HCT116 (cell line): Measurements from ENCODE around the gene OPN1MW. TPM values are rescaled to one million over a fixed set of nuclear protein-coding genes. Genes with fewer than 3 reads are reported as not detected.

Source experiments
- ATAC-seq: fragments of 200-7000 bp; cut with Tn5 transposase; 2 replicates; pipeline ENCODE4 v1.9.1; 2020; ENCODE audit warnings: mild to moderate bottlenecking, moderate library complexity
- BruUV-seq: library from RNA; stranded (reverse); fragments of 400-500 nt; replicated peaks from 2 replicates; lab custom pipeline; 2021; lab: Mats Ljungman, UMichigan
- CTCF ChIA-PET: fragments of 300-600 bp; sonication (Branson Sonifier 250); formaldehyde crosslinking; loops from one replicate; lab custom pipeline; 2021; ENCODE audit warnings: antibody characterized with exemption; lab: Charles Lee
- POLR2A ChIA-PET: fragments of 300-600, 350-600 bp; sonication (Branson Sonifier 250); formaldehyde crosslinking; loops from one replicate; lab custom pipeline; 2021; ENCODE audit warnings: antibody characterized with exemption; lab: Charles Lee
- RAD21 ChIA-PET, 2 experiments: fragments of 300-600 bp; sonication (Branson Sonifier 250); formaldehyde crosslinking; loops; one replicate each; lab custom pipeline; 2023; ENCODE audit warnings: low total read pairs in 2 of 2; ENCODE audit not compliant: uncharacterized antibody in 2 of 2, unreplicated experiment in 2 of 2, low non-redundant PET in 1 of 2; lab: Charles Lee
- DNase-seq: peaks from one replicate; pipeline ENCODE4 v3.0.0-alpha.2; 2010; ENCODE audit warnings: low read depth, low spot score
- H2AFZ ChIP-seq: fragments of 200-600 bp; shearing (Covaris generic), sonication (generic); 2 replicates; pipeline ENCODE4 v1.6.1; 2017; ENCODE audit warnings: low read depth, mixed run types, mixed read lengths, antibody characterized with exemption, low read length; ENCODE audit not compliant: poor library complexity, severe bottlenecking
- H3K27ac ChIP-seq: 2 replicates; pipeline ENCODE4 v1.5.1; 2012; ENCODE audit warnings: low read depth, low read length
- H3K27me3 ChIP-seq: fragments of 200-600 bp; sonication (generic); 2 replicates; pipeline ENCODE4 v1.6.1; 2016; ENCODE audit warnings: mixed run types, low read length, mixed read lengths; ENCODE audit not compliant: insufficient read depth
- H3K36me3 ChIP-seq, 2 experiments: fragments of 200-500 bp in 1 of 2; fragments of 200-600 bp in 1 of 2; sonication (Bioruptor generic) in 1 of 2; sonication (generic) in 1 of 2; 2 replicates each; pipeline versions ENCODE4 v1.5.1 to v1.6.1; 2014 to 2016; ENCODE audit warnings: low read length in 2 of 2, inconsistent platforms in 1 of 2, mixed read lengths in 1 of 2, mixed run types in 1 of 2; ENCODE audit not compliant: insufficient read depth in 2 of 2, control insufficient read depth in 1 of 2
- H3K4me1 ChIP-seq, 2 experiments: fragments of 200-600 bp in 1 of 2; sonication (generic) in 1 of 2; 2 replicates each; pipeline versions ENCODE4 v1.5.1 to v1.6.1; 2012 to 2017; ENCODE audit warnings: low read length in 2 of 2, inconsistent platforms in 1 of 2, mild to moderate bottlenecking in 1 of 2, mixed read lengths in 1 of 2, mixed run types in 1 of 2, moderate library complexity in 1 of 2; ENCODE audit not compliant: insufficient read depth in 2 of 2, control insufficient read depth in 1 of 2
- H3K4me2 ChIP-seq: fragments of 200-600 bp; sonication (generic); 2 replicates; pipeline ENCODE4 v1.6.1; 2017; ENCODE audit warnings: mixed run types, low read length, mixed read lengths
- H3K4me3 ChIP-seq, 2 experiments: fragments of 200-600 bp in 1 of 2; sonication (generic) in 1 of 2; replicated peaks in 1 of 2; 2 replicates each; pipeline ENCODE4 v1.5.1; 2011 to 2016; ENCODE audit warnings: low read length in 2 of 2, control low read depth in 1 of 2, low read depth in 1 of 2, mild to moderate bottlenecking in 1 of 2, mixed read lengths in 1 of 2, mixed run types in 1 of 2
- H3K79me2 ChIP-seq: fragments of 200-600 bp; sonication (generic); 2 replicates; pipeline ENCODE4 v1.6.1; 2017; ENCODE audit warnings: mild to moderate bottlenecking, mixed run types, low read length, moderate library complexity, mixed read lengths; ENCODE audit not compliant: insufficient read depth
- H3K9ac ChIP-seq: fragments of 200-600 bp; sonication (generic); 2 replicates; pipeline ENCODE4 v1.6.1; 2016; ENCODE audit warnings: low read length, mixed read lengths
- H3K9me2 ChIP-seq: fragments of 200-600 bp; sonication (generic), shearing (Covaris generic); 2 replicates; pipeline ENCODE4 v1.6.1; 2017; ENCODE audit warnings: mixed run types, mild to moderate bottlenecking, moderate library complexity; ENCODE audit not compliant: insufficient read depth
- H3K9me3 ChIP-seq, 2 experiments: fragments of 200-500 bp in 1 of 2; fragments of 200-600 bp in 1 of 2; sonication (Bioruptor generic) in 1 of 2; sonication (generic) in 1 of 2; 2 replicates each; pipeline ENCODE4 v1.6.1; 2014 to 2017; ENCODE audit warnings: low read length in 2 of 2, mixed read lengths in 2 of 2, inconsistent platforms in 1 of 2, low read depth in 1 of 2, mild to moderate bottlenecking in 1 of 2, mixed run types in 1 of 2, moderate library complexity in 1 of 2; ENCODE audit not compliant: control insufficient read depth in 1 of 2, insufficient read depth in 1 of 2
- H4K20me1 ChIP-seq: fragments of 200-600 bp; sonication (generic), shearing (Covaris generic); 2 replicates; pipeline ENCODE4 v1.6.1; 2017; ENCODE audit warnings: mixed run types, mild to moderate bottlenecking, moderate library complexity; ENCODE audit not compliant: insufficient read depth
- CEBPB ChIP-seq: IDR thresholded peaks from 2 replicates; pipeline ENCODE4 v1.6.1; 2012; ENCODE audit warnings: low read depth
- CTCF ChIP-seq, 3 experiments: fragments of 200-600 bp in 1 of 3; sonication (generic) in 1 of 3; IDR thresholded peaks in 2 of 3; conservative IDR thresholded peaks in 1 of 3; 2 replicates each; pipeline ENCODE4 v1.5.1; 2012 to 2017; ENCODE audit warnings: low read depth in 2 of 3, low read length in 2 of 3, antibody characterized with exemption in 1 of 3, borderline replicate concordance in 1 of 3, control low read depth in 1 of 3, mild to moderate bottlenecking in 1 of 3, mixed read lengths in 1 of 3, mixed run types in 1 of 3, moderate library complexity in 1 of 3; ENCODE audit not compliant: insufficient read depth in 1 of 3
- ELF1 ChIP-seq: IDR thresholded peaks from 2 replicates; pipeline ENCODE4 v1.6.1; 2012; ENCODE audit warnings: low read depth, borderline replicate concordance
- EZH2 ChIP-seq: fragments of 200-600 bp; sonication (generic); IDR thresholded peaks from 2 replicates; pipeline ENCODE4 v1.6.1; 2017; ENCODE audit warnings: antibody characterized with exemption, mixed run types
- EZH2phosphoT487 ChIP-seq: fragments of 200-600 bp; IDR thresholded peaks from 2 replicates; pipeline ENCODE4 v1.6.1; 2018; ENCODE audit warnings: antibody characterized with exemption, borderline replicate concordance
- FOSL1 ChIP-seq: IDR thresholded peaks from 2 replicates; pipeline ENCODE4 v1.6.1; 2012; ENCODE audit warnings: low read depth
- JUND ChIP-seq: IDR thresholded peaks from 2 replicates; pipeline ENCODE4 v1.6.1; 2012
- MAX ChIP-seq: IDR thresholded peaks from 2 replicates; pipeline ENCODE4 v1.6.1; 2012
- POLR2A ChIP-seq: IDR thresholded peaks from 2 replicates; pipeline ENCODE4 v1.7.0; 2011; ENCODE audit warnings: borderline replicate concordance; ENCODE audit not compliant: insufficient read depth, insufficient read length; ENCODE audit errors: extremely low read depth
- REST ChIP-seq: IDR thresholded peaks from 2 replicates; pipeline ENCODE4 v1.6.1; 2012; ENCODE audit warnings: low read depth
- SIN3A ChIP-seq: IDR thresholded peaks from 2 replicates; pipeline ENCODE4 v1.6.1; 2012; ENCODE audit warnings: low read depth
- SRF ChIP-seq: IDR thresholded peaks from 2 replicates; pipeline ENCODE4 v1.6.1; 2012; ENCODE audit warnings: low read depth
- TCF7L2 ChIP-seq: IDR thresholded peaks from 2 replicates; pipeline ENCODE4 v1.7.0; 2011; ENCODE audit warnings: borderline replicate concordance, inconsistent platforms; ENCODE audit not compliant: insufficient read depth, insufficient read length; ENCODE audit errors: extremely low read depth
- YY1 ChIP-seq: IDR thresholded peaks from 2 replicates; pipeline ENCODE4 v1.6.1; 2011; ENCODE audit warnings: low read length, low read depth, moderate library complexity, mild to moderate bottlenecking; ENCODE audit not compliant: insufficient replicate concordance; ENCODE audit errors: extremely low read depth
- ZBTB33 ChIP-seq: IDR thresholded peaks from 2 replicates; pipeline ENCODE4 v1.6.1; 2011; ENCODE audit warnings: mild to moderate bottlenecking, low read length, moderate library complexity; ENCODE audit not compliant: insufficient replicate concordance; ENCODE audit errors: extremely low read depth
- ZNF274 ChIP-seq: fragments of 200-500 bp; sonication (Bioruptor generic); IDR thresholded peaks from 2 replicates; pipeline ENCODE4 v1.6.1; 2014; ENCODE audit warnings: mild to moderate bottlenecking, low read depth, low read length, inconsistent platforms
- intact Hi-C: fragments of 100-400 bp; cut with micrococcal nuclease; formaldehyde crosslinking; loops from 2 replicates; pipeline ENCODE4 v1.10.0; 2022
- total RNA-seq: library from RNA; stranded (reverse); gene quantifications from one replicate; pipeline ENCODE4 v1.2.1, GENCODE V29; 2021; ENCODE audit not compliant: unreplicated experiment

OPN1MW gene
- total RNA-seq, 1 experiment from 2014 or later: not detected

GRCh38 chrX:154138857-154139256 lies 43.5 kb upstream of the OPN1MW start:
- H3K4me2 ChIP-seq: no peak overlapping the region
- H3K9me2 ChIP-seq: no peaks in the 10 kb centered on the region
- no TSS peak for BruUV-seq
- DNase-seq (no peak), ATAC-seq (no peak)
- RAD21 ChIA-PET: no interaction called here
- POLR2A ChIA-PET: no interaction called here
- no peak for TF ChIP-seq ZNF274
- TF ChIP-seq YY1: no peak
- no peak for TF ChIP-seq MAX
- TF ChIP-seq POLR2A: no peak
- no peak for TF ChIP-seq CTCF (IDR thresholded peaks at IDR 0.05 in 2 of 3, conservative IDR thresholded peaks at IDR 0.05 in 1 of 3; ENCODE audit: borderline replicate concordance in 1 of 3, insufficient read depth in 1 of 3, low read depth in 2 of 3, low read length in 2 of 3)
- TF ChIP-seq FOSL1: no peak
- no peak for TF ChIP-seq SIN3A
- TF ChIP-seq ZBTB33: no peak
- TF ChIP-seq JUND: no peak
- TF ChIP-seq TCF7L2: no peak
- TF ChIP-seq EZH2phosphoT487: no peak
- TF ChIP-seq ELF1: no peak
- no peak for TF ChIP-seq REST
- TF ChIP-seq SRF: no peak
- TF ChIP-seq EZH2: no peak
- TF ChIP-seq CEBPB: no peak
- H3K4me1 ChIP-seq: peaks cover 0 to 4% of the 10 kb centered on the region in 2 experiments; a peak in 1 of 4 replicates
- H3K36me3 ChIP-seq: no peaks in the 10 kb centered on the region
- CTCF ChIA-PET: no interaction called here
- no peak overlapping the region for H3K9ac ChIP-seq
- no peaks in the 10 kb centered on the region for H3K27me3 ChIP-seq
- H3K79me2 ChIP-seq: no peaks in the 10 kb centered on the region
- H3K9me3 ChIP-seq: no peaks in the 10 kb centered on the region
- no peak overlapping the region for H3K4me3 ChIP-seq
- no peak overlapping the region for H2AFZ ChIP-seq
- H3K27ac ChIP-seq: no peak overlapping the region
- intact Hi-C loops: no loop called here
- H4K20me1 ChIP-seq: no peaks in the 10 kb centered on the region
